WTC11 (cell line): Measurements from ENCODE around the gene GSTT2. TPM values are rescaled to one million over a fixed set of nuclear protein-coding genes. Genes with fewer than 3 reads are reported as not detected.

ENCODE experiments used
- ATAC-seq: fragments of 200-7000 bp; cut with Tn5 transposase; 2 replicates; pipeline ENCODE4 v1.10.0; 2021; ENCODE audit warnings: mild to moderate bottlenecking, moderate library complexity
- CTCF ChIA-PET: fragments of 300-600 bp; sonication (Branson Sonifier 250); formaldehyde crosslinking; loops from one replicate; lab custom pipeline; 2021; ENCODE audit warnings: antibody characterized with exemption; lab: Charles Lee
- POLR2A ChIA-PET: fragments of 350-600 bp; sonication (Branson Sonifier 250); formaldehyde crosslinking; loops from one replicate; lab custom pipeline; 2021; ENCODE audit warnings: antibody characterized with exemption; lab: Charles Lee
- DNase-seq: peaks from one replicate; pipeline ENCODE4 v3.0.0; 2021; ENCODE audit warnings: low spot score
- H3K27ac Mint-ChIP-seq: 2 replicates; pipeline ENCODE4 v1.8.0; 2021; ENCODE audit warnings: mixed read lengths
- H3K27me3 Mint-ChIP-seq: 2 replicates; pipeline ENCODE4 v1.8.0; 2021; ENCODE audit warnings: low read depth, mild to moderate bottlenecking, moderate library complexity, mixed read lengths
- H3K36me3 Mint-ChIP-seq: 2 replicates; pipeline ENCODE4 v1.8.0; 2021; ENCODE audit warnings: mixed read lengths
- H3K4me1 Mint-ChIP-seq: 2 replicates; pipeline ENCODE4 v1.8.0; 2022; ENCODE audit warnings: mixed read lengths
- H3K4me3 Mint-ChIP-seq: 2 replicates; pipeline ENCODE4 v1.8.0; 2021; ENCODE audit warnings: mild to moderate bottlenecking, moderate library complexity, mixed read lengths
- H3K9me3 Mint-ChIP-seq: 2 replicates; pipeline ENCODE4 v1.8.0; 2021; ENCODE audit warnings: mixed read lengths
- ATF1 ChIP-seq: sonication (generic); formaldehyde crosslinking; IDR thresholded peaks from 2 replicates; pipeline ENCODE4 v1.8.1; 2023; ENCODE audit warnings: mild to moderate bottlenecking, moderate library complexity, missing genetic modification reagents
- CREB1 ChIP-seq: sonication (generic); formaldehyde crosslinking; IDR thresholded peaks from 2 replicates; pipeline ENCODE4 v1.8.0; 2023; ENCODE audit warnings: mild to moderate bottlenecking, missing genetic modification reagents
- ESRRA ChIP-seq: sonication (generic); formaldehyde crosslinking; IDR thresholded peaks from 2 replicates; pipeline ENCODE4 v1.8.1; 2022; ENCODE audit warnings: mild to moderate bottlenecking, missing genetic modification reagents, borderline replicate concordance
- ETV6 ChIP-seq: sonication (generic); formaldehyde crosslinking; IDR thresholded peaks from 2 replicates; pipeline ENCODE4 v1.8.1; 2022; ENCODE audit warnings: mild to moderate bottlenecking, missing genetic modification reagents
- FOXJ3 ChIP-seq: sonication (generic); formaldehyde crosslinking; IDR thresholded peaks from 2 replicates; pipeline ENCODE4 v1.9.0; 2021; ENCODE audit warnings: missing genetic modification reagents, mild to moderate bottlenecking, borderline replicate concordance
- FOXK1 ChIP-seq: sonication (generic); formaldehyde crosslinking; IDR thresholded peaks from 2 replicates; pipeline ENCODE4 v1.8.0; 2022; ENCODE audit warnings: mild to moderate bottlenecking, moderate library complexity, missing genetic modification reagents
- GRHL2 ChIP-seq: fragments of 250-450 bp; sonication (Bioruptor Pico); IDR thresholded peaks from 2 replicates; pipeline ENCODE4 v1.8.0; 2022; ENCODE audit warnings: mild to moderate bottlenecking, moderate library complexity; ENCODE audit not compliant: insufficient replicate concordance, severe bottlenecking
- HMGXB4 ChIP-seq: sonication (generic); formaldehyde crosslinking; IDR thresholded peaks from 2 replicates; pipeline ENCODE4 v1.8.1; 2023; ENCODE audit warnings: mild to moderate bottlenecking, moderate library complexity, missing genetic modification reagents
- JAZF1 ChIP-seq: fragments of 250-450 bp; sonication (Bioruptor Pico); IDR thresholded peaks from 2 replicates; pipeline ENCODE4 v1.9.0; 2021; ENCODE audit warnings: moderate library complexity, mild to moderate bottlenecking, inconsistent platforms
- MXD4 ChIP-seq: fragments of 250-450 bp; sonication (Bioruptor Pico); IDR thresholded peaks from 2 replicates; pipeline ENCODE4 v1.8.0; 2021; ENCODE audit warnings: mild to moderate bottlenecking, moderate library complexity, borderline replicate concordance
- NFYB ChIP-seq: sonication (generic); formaldehyde crosslinking; conservative IDR thresholded peaks from 2 replicates; pipeline ENCODE4 v1.8.0; 2022; ENCODE audit warnings: low read depth, missing genetic modification reagents
- NR1H2 ChIP-seq: sonication (generic); formaldehyde crosslinking; IDR thresholded peaks from 2 replicates; pipeline ENCODE4 v1.9.0; 2021; ENCODE audit warnings: mild to moderate bottlenecking, moderate library complexity, missing genetic modification reagents
- NR2C2 ChIP-seq: sonication (generic); formaldehyde crosslinking; IDR thresholded peaks from 2 replicates; pipeline ENCODE4 v1.8.0; 2022; ENCODE audit warnings: mild to moderate bottlenecking, missing genetic modification reagents
- PREB ChIP-seq: sonication (generic); formaldehyde crosslinking; IDR thresholded peaks from 2 replicates; pipeline ENCODE4 v1.8.1; 2022; ENCODE audit warnings: mild to moderate bottlenecking, missing genetic modification reagents, moderate library complexity, borderline replicate concordance
- SP1 ChIP-seq: sonication (generic); formaldehyde crosslinking; conservative IDR thresholded peaks from 2 replicates; pipeline ENCODE4 v1.8.1; 2022; ENCODE audit warnings: missing genetic modification reagents
- TCF7 ChIP-seq: sonication (generic); formaldehyde crosslinking; IDR thresholded peaks from 2 replicates; pipeline ENCODE4 v1.8.0; 2022; ENCODE audit warnings: mild to moderate bottlenecking, low read depth, missing genetic modification reagents, moderate library complexity
- TEAD4 ChIP-seq: sonication (generic); formaldehyde crosslinking; IDR thresholded peaks from 2 replicates; pipeline ENCODE4 v1.8.0; 2022; ENCODE audit warnings: mild to moderate bottlenecking, missing genetic modification reagents
- TP53 ChIP-seq: sonication (generic); formaldehyde crosslinking; IDR thresholded peaks from 2 replicates; pipeline ENCODE4 v1.8.1; 2023; ENCODE audit warnings: mild to moderate bottlenecking, missing genetic modification reagents
- ZNF138 ChIP-seq: sonication (generic); formaldehyde crosslinking; conservative IDR thresholded peaks from 2 replicates; pipeline ENCODE4 v1.8.1; 2022; ENCODE audit warnings: mild to moderate bottlenecking, moderate library complexity, missing genetic modification reagents
- ZNF281 ChIP-seq: sonication (generic); formaldehyde crosslinking; IDR thresholded peaks from 2 replicates; pipeline ENCODE4 v1.8.0; 2023; ENCODE audit warnings: mild to moderate bottlenecking, missing genetic modification reagents
- ZNF317 ChIP-seq: sonication (generic); formaldehyde crosslinking; IDR thresholded peaks from 2 replicates; pipeline ENCODE4 v1.8.1; 2023; ENCODE audit warnings: low read depth, mild to moderate bottlenecking, moderate library complexity, missing genetic modification reagents, borderline replicate concordance
- ZNF416 ChIP-seq: fragments of 250-450 bp; sonication (Bioruptor Pico); IDR thresholded peaks from 2 replicates; pipeline ENCODE4 v1.9.0; 2021; ENCODE audit warnings: mild to moderate bottlenecking, inconsistent platforms
- ZNF532 ChIP-seq: fragments of 250-450 bp; sonication (Bioruptor Pico); IDR thresholded peaks from 2 replicates; pipeline ENCODE4 v1.9.0; 2021; ENCODE audit warnings: mild to moderate bottlenecking, borderline replicate concordance
- total RNA-seq: library from RNA; stranded (reverse); gene quantifications from 3 replicates; pipeline ENCODE4 v1.2.3, GENCODE V29; 2021

GSTT2 gene
- total RNA-seq, 1 experiment from 2014 or later = 0.50 TPM

GRCh38 chr22:24003887-24004286 lies 24.0 kb downstream of the GSTT2 start:
- DNase-seq (no peak), ATAC-seq (no peak)
- Mint-ChIP-seq H3K4me3 (no peak overlapping the region), H3K4me1 (peaks cover 5% of the 10 kb centered on the region), H3K36me3 (no peaks in the 10 kb centered on the region), H3K9me3 (no peaks in the 10 kb centered on the region), H3K27ac (no peak overlapping the region), H3K27me3 (peaks cover 13% of the 10 kb centered on the region)
- TF ChIP-seq SP1 (CRISPR knock-in tag) (no peak), JAZF1 (no peak), FOXJ3 (CRISPR knock-in tag) (no peak), ZNF138 (no peak), ATF1 (CRISPR knock-in tag) (no peak), ZNF281 (no peak), ETV6 (CRISPR knock-in tag) (no peak), PREB (CRISPR knock-in tag) (no peak), HMGXB4 (CRISPR knock-in tag) (no peak), NR2C2 (CRISPR knock-in tag) (no peak), ZNF317 (no peak), NFYB (no peak), CREB1 (CRISPR knock-in tag) (no peak), TCF7 (CRISPR knock-in tag) (no peak), GRHL2 (CRISPR knock-in tag) (no peak), TP53 (CRISPR knock-in tag) (no peak), FOXK1 (no peak), ESRRA (CRISPR knock-in tag) (no peak), MXD4 (no peak)
- POLR2A ChIA-PET = no interaction called here
- CTCF ChIA-PET = interaction anchor here (0.6 to 1.1 kb wide), 2 partner anchors 132 to 171 kb away, joined by 3 to 4 read pairs; no protein-coding TSS in a partner anchor

- Mint-ChIP-seq H3K4me3 (no peak within 1 kb of the TSS), H3K27me3 (peaks cover 21% of the 10 kb centered on the region), H3K9me3 (peaks cover 5% of the 10 kb centered on the region), H3K27ac (no peak within 1 kb of the TSS), H3K4me1 (peaks cover 5% of the 10 kb centered on the region), H3K36me3 (no peaks in the 10 kb centered on the region)
- POLR2A ChIA-PET = no interaction called here
- no peak for DNase-seq
- CTCF ChIA-PET = interaction anchor here (1.3 kb wide), 1 partner anchor 226 kb away, joined by 3 read pairs; no protein-coding TSS in a partner anchor
- ATAC-seq = no peak
- TF ChIP-seq ZNF317 (no peak), NR1H2 (CRISPR knock-in tag) (no peak), ESRRA (CRISPR knock-in tag) (no peak), ZNF138 (no peak), ZNF532 (CRISPR knock-in tag) (no peak), NR2C2 (CRISPR knock-in tag) (no peak), TEAD4 (no peak), ZNF416 (CRISPR knock-in tag) (no peak)
Measured at GRCh38 chr22:24005201-24005600, 25.3 kb downstream of the GSTT2 start, which contains the start of gene GSTT4. TSS of gene GSTT4 (minus strand) at chr22:24005453. CDS start at chr22:24005356, 97 bp downstream.
